Measurements from ENCODE around the gene GOLGA5.
"Not testable (repeated sequence)": the region's sequence is repeated elsewhere in the genome, so short reads cannot be mapped to it uniquely, and the experiment has no call there.

GRCh38 chr14:92763666-92764631, 30.2 kb upstream of the GOLGA5 start:
- TF ChIP-seq MAFK (IDR thresholded peaks at IDR 0.05; ENCODE audit: low read depth, low read length); POLR2A (IDR thresholded peaks at IDR 0.05; ENCODE audit: control extremely low read depth in 1 of 2, low read depth in 2 of 2, low read length in 2 of 2); SP2 (IDR thresholded peaks at IDR 0.05; ENCODE audit: low read length): not testable (repeated sequence)
- TF ChIP-seq, protein P1, sequence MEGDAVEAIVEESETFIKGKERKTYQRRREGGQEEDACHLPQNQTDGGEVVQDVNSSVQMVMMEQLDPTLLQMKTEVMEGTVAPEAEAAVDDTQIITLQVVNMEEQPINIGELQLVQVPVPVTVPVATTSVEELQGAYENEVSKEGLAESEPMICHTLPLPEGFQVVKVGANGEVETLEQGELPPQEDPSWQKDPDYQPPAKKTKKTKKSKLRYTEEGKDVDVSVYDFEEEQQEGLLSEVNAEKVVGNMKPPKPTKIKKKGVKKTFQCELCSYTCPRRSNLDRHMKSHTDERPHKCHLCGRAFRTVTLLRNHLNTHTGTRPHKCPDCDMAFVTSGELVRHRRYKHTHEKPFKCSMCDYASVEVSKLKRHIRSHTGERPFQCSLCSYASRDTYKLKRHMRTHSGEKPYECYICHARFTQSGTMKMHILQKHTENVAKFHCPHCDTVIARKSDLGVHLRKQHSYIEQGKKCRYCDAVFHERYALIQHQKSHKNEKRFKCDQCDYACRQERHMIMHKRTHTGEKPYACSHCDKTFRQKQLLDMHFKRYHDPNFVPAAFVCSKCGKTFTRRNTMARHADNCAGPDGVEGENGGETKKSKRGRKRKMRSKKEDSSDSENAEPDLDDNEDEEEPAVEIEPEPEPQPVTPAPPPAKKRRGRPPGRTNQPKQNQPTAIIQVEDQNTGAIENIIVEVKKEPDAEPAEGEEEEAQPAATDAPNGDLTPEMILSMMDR (IDR thresholded peaks at IDR 0.05; ENCODE audit: control extremely low read depth in 1 of 3, insufficient read depth in 1 of 3, low read depth in 1 of 3, low read length in 3 of 3) = not testable (repeated sequence)
